HG03196 (cell line): ENCODE results near the gene JAZF1.
"Not testable (repeated sequence)": the region's sequence is repeated elsewhere in the genome, so short reads cannot be mapped to it uniquely, and the experiment has no call there.

ENCODE experiments used
- ATAC-seq: cut with Tn5 transposase; IDR thresholded peaks from one replicate; pipeline ENCODE4 v1.9.1; 2021; ENCODE audit not compliant: unreplicated experiment

The JAZF1 gene

GRCh38 chr7:27860800-27861199, 319.8 kb downstream of the JAZF1 start:
- no peak for ATAC-seq

- not testable (repeated sequence) for ATAC-seq
Measured at GRCh38 chr7:27856703-27857485, 323.7 kb downstream of the JAZF1 start.

DNA sequence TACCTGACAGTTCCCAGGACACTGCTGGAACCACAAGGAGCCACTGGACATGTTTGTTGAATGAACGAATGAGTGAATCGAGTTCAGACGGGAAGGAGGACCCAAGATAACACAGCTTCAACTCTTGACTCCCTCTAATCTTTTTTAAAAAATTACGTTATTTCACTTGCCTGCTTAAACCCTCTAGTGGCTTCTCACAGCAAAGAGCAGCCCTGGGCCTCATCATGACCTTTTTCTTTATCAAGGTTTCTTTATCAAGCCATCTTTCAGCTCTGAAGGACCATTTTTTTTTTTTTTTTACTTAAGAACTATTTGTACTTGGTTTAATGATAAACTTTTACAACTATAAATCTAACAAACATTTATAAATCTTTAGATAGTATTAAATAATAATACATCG, 330.1 kb downstream of the JAZF1 start:
- ATAC-seq, result no peak

DNA sequence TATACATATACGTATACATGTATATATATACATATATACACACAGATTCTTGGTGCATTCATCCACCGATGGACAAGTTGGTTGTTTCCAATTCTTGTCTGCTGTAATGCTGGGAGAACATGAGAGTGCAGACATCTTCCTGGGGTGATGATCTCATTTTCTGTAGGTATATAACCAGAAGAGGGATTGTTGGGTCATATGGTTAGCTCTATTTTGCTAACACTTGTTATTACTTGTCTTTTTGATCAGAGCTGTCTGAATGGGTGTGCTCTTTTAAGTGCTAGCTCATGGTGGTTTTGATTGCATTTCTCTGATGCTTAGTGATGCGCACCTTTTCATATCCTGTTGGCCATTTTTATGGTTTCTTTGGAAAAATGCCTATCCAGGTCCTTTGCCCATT, 334.2 kb downstream of the JAZF1 start:
- no peak for ATAC-seq

DNA sequence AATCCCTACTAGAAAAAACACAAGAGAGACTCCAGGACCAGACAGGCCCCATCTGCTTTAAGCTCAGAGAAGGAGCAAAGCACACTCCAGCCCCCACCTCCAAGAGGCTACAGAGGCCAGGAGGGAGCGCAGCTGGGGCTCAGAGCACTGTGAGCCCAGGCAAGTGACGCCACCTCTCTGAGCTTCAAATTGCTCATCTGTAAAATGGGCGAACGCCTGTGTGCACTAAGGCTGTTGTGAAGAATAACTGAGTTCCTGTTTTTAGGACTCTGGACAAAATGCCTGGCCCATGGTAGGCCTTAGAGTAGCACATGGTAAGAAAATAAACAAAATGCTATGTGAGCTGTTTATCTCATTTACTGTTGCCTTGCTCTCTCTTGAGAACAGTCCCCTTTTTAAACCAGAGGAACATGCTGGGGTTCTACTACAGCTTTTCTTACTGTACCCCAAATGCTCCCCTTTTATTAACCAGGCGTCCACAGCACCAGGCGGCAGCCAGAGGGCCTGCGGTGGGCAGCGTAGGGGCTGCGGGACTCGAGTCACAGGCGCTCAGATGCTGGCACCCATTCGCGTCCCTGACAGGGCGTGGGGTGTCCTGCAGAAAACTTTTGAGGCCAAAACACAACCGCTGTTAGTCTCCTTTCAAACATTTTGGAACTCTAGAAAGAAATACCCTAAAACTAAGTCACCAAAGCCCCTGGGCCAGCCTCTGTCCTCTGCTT, 336.9 kb downstream of the JAZF1 start:
- no peak for ATAC-seq

- ATAC-seq, result no peak
Measured at GRCh38 chr7:27842851-27843250, 337.7 kb downstream of the JAZF1 start.

DNA sequence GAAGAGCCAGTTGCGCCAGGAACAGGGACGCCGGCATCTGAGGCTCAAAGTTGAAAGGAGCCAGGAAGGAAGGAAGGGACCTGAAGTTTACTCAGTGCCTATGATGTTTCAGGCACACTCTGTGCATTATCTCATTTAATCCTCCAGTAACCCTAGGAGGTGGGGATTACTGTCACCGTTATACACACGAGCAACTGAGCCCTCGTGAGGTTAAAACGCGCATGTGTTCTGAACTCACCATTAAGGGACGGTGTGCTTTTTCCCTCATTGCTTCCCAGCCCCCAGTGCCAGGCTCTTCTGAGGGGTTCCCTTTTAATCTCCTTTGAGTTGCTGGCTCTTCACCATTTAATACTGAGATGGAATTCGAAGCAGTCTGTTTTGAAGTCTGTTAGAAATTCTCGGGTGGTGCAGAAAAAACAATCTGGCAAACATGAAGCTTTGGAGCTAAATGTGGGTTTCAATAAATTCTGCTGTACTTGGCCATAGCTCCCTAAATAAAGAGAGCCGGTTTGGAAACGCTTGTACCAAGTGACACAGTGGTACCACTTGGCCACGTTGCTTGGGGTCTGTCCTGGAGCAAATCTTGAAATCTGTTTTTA, 338.4 kb downstream of the JAZF1 start:
- no peak for ATAC-seq

- no peak for ATAC-seq
Measured at GRCh38 chr7:27840760-27841364, 339.7 kb downstream of the JAZF1 start.

- no peak for ATAC-seq
Measured at GRCh38 chr7:27840313-27840712, 340.3 kb downstream of the JAZF1 start.

- no peak for ATAC-seq
Measured at GRCh38 chr7:27839099-27839498, 341.5 kb downstream of the JAZF1 start.

- no peak for ATAC-seq
Measured at GRCh38 chr7:27836536-27836935, 344.1 kb downstream of the JAZF1 start.

- no peak for ATAC-seq
Measured at GRCh38 chr7:27835376-27835775, 345.2 kb downstream of the JAZF1 start.

DNA sequence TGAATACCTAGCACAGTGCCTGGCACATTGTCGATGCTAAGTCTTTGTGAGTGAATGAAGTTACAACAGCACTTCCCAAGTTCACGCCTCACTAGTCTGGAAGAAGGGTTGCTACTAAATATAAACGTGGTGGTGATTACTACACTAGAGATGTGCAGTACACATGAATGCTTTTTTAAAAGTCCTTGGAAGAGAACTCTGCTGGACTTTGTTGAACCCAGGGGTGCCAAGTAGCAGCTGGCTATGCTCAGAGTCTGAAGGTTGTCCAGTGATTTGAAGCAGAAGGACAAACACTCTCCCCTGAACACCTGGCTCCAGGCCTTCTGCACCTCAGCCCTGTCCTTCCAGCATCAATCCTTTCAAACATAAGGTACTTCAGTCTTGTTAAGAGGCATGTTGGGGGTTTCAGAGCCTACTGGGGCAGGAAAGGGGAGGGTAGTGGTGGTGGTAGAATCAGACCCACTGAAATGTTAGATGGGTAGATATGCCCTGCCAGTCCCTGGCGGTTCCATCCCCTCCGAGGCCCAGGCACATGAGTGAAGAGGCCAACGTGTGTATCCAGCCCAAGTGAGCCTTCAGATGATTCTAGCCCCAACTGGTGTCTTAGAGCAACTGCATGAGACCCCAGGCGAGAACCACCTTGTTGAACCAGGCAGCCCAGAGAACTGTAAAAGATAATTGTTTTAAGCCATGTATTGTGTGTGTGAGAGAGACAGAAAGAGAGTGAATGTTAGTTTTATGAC, 346.2 kb downstream of the JAZF1 start:
- ATAC-seq, result no peak

DNA sequence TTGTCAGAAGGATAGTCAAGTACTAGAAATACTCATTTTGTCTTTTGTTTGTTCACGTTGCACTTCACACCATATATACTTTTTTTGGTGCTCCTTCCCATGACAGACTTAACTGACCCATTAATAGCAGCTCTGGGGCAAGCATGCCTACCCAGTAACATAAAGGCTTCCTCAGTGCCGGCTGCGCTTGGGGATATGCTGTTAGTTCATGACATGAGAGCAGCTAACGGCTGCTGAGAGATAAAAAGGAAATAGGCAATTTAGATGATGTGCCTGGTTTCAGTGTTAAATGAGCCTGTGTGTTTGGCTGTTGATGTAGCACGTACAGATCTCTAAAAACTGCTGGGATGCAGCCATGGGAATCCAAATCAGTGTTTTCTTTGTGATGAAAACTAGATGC, 354.2 kb downstream of the JAZF1 start:
- ATAC-seq, result no peak

GRCh38 chr7:27825891-27826290, 354.7 kb downstream of the JAZF1 start:
- ATAC-seq, result no peak

DNA sequence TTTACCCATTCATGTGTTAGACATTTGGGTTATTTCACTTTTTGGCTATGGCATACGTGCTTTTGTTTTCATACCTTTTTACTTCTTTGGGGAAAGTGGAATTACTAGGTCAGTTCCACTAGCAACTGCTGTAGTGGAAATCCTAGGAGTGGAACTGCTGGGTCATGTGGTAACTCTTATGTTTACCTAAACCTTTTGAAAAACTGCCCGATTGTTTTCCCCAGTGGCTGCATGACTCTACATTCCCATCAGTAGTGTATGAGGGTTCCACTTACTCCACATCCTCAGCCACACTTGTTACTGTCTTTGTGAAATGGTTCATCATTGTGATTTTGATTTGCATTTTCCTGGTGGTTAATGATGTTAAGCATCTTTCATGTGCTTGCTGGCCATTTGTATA, 358.4 kb downstream of the JAZF1 start:
- ATAC-seq, result no peak

- no peak for ATAC-seq
Measured at GRCh38 chr7:27812706-27813105, 367.9 kb downstream of the JAZF1 start.

- no peak for ATAC-seq
Measured at GRCh38 chr7:27810186-27810585, 370.4 kb downstream of the JAZF1 start.

DNA sequence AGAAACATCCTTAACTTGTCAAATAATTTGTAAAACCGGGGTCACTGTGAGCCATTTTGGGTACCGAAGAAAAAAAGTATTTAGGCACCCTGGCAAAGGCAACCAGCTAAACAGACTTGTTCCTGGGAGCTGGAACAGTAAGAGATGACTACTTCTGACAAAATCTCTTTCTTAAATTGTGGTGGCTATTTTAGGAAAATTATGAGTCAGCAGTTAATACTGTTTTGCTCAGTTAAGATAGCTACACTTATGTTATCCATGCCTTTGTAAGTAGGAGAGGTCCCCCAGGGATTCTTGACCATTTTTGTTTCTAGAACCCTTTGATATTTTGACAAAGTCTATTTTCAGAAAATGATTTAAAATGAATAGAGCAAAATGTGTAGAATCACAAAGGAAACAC, 372.0 kb downstream of the JAZF1 start:
- ATAC-seq, result no peak

GRCh38 chr7:27804139-27804538, 376.5 kb downstream of the JAZF1 start:
- ATAC-seq, result no peak

DNA sequence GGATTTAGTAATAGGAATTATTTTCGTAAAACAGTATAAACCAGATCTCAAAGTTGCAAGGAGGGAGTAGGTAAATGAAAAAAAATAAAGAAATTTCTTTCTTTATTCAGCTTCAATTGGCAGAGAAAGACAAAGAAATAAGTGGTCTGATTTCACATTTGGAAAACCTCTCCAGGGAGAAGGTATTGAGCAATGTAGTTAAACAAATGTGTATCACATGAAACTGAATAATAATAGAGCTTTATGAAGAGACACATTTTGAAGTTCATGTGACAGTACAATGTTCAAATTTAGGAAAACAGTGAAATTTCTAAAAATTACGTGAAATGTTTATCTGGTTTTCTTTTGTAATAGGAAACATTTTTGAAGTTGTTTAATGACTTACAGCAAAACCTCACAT, 377.6 kb downstream of the JAZF1 start:
- ATAC-seq, result no peak
